ENCODE measurements around the gene KCNK5.
A peak's percentile ranks its signal among the peaks of the same experiment; 100 is the strongest.

Gene KCNK5

GRCh38 chr6:39217177-39217864 lies 12.0 kb downstream of the KCNK5 start (continued):
- TF ChIP-seq ZNF610 (tag by site-specific recombination; IDR thresholded peaks at IDR 0.05; ENCODE audit: borderline replicate concordance) (no peak), ZNF157 (tag by site-specific recombination; IDR thresholded peaks at IDR 0.05) (no peak), ZBTB20 (tag by site-specific recombination; IDR thresholded peaks at IDR 0.05) (no peak), ZNF18 (tag by site-specific recombination; IDR thresholded peaks at IDR 0.05) (0 out of 2 replicates have a peak, but pooled peaks have one; percentile 12), ZNF701 (tag by site-specific recombination; IDR thresholded peaks at IDR 0.05) (no peak), ZNF555 (tag by site-specific recombination; conservative IDR thresholded peaks at IDR 0.05) (no peak), TRIM28 (IDR thresholded peaks at IDR 0.05; ENCODE audit: borderline replicate concordance, low read length) (peak; percentile 58; the same call in 1 of the 2 replicates), ZNF133 (tag by site-specific recombination; IDR thresholded peaks at IDR 0.05) (no peak), ZNF214 (tag by site-specific recombination; IDR thresholded peaks at IDR 0.05; ENCODE audit: borderline replicate concordance) (no peak), ZNF529 (tag by site-specific recombination; IDR thresholded peaks at IDR 0.05; ENCODE audit: insufficient replicate concordance) (no peak), SALL2 (tag by site-specific recombination; IDR thresholded peaks at IDR 0.05; ENCODE audit: borderline replicate concordance) (no peak), ZSCAN18 (tag by site-specific recombination; IDR thresholded peaks at IDR 0.05) (no peak), PBX3 (CRISPR knock-in tag; IDR thresholded peaks at IDR 0.05) (no peak), PRDM10 (tag by site-specific recombination; IDR thresholded peaks at IDR 0.05) (peak; percentile 42; the same call in 1 of the 2 replicates), ZNF513 (tag by site-specific recombination; IDR thresholded peaks at IDR 0.05) (no peak), ZBTB21 (tag by site-specific recombination; IDR thresholded peaks at IDR 0.05) (no peak), EGR2 (tag by site-specific recombination; IDR thresholded peaks at IDR 0.05; ENCODE audit: low read depth) (no peak), ZNF274 (IDR thresholded peaks at IDR 0.05; ENCODE audit: low read length) (no peak), ZNF274 (tag by site-specific recombination; IDR thresholded peaks at IDR 0.05; ENCODE audit: borderline replicate concordance) (no peak), HOXC10 (CRISPR knock-in tag; IDR thresholded peaks at IDR 0.05) (no peak), ZNF518A (tag by site-specific recombination; conservative IDR thresholded peaks at IDR 0.05; ENCODE audit: low read depth) (no peak), ZNF354C (tag by site-specific recombination; IDR thresholded peaks at IDR 0.05; ENCODE audit: borderline replicate concordance, low read depth) (no peak), ZNF473 (tag by site-specific recombination; IDR thresholded peaks at IDR 0.05) (no peak), ZNF169 (tag by site-specific recombination; IDR thresholded peaks at IDR 0.05) (no peak), GLIS2 (tag by site-specific recombination; IDR thresholded peaks at IDR 0.05) (peak; percentile 51; the same call in 1 of the 2 replicates)

All from HEK293 (cell line).